RWPE2 (cell line): ENCODE results near the gene ZBTB25.
A peak's percentile ranks its signal among the peaks of the same experiment; 100 is the strongest.

Experiments used
- ATAC-seq: fragments of 200-7000 bp; cut with Tn5 transposase; 3 replicates; pipeline ENCODE4 v1.9.1; 2021; ENCODE audit warnings: low read depth
- DNase-seq: peaks from one replicate; pipeline ENCODE4 v3.0.0-alpha.2; 2020; ENCODE audit warnings: low spot score
- H3K27ac ChIP-seq: fragments of 450-650 bp; 2 replicates; pipeline ENCODE4 v1.5.1; 2017; ENCODE audit warnings: mild to moderate bottlenecking; ENCODE audit not compliant: poor library complexity, severe bottlenecking
- H3K27me3 ChIP-seq: fragments of 250-450 bp; sonication (Bioruptor Pico); 2 replicates; pipeline ENCODE4 v1.5.1; 2021; ENCODE audit warnings: mild to moderate bottlenecking, moderate library complexity; ENCODE audit not compliant: insufficient read depth, poor library complexity, severe bottlenecking
- H3K36me3 ChIP-seq: fragments of 250-450 bp; sonication (Bioruptor Pico); 2 replicates; pipeline ENCODE4 v1.5.1; 2020; ENCODE audit warnings: low read depth, mild to moderate bottlenecking, moderate library complexity
- H3K4me1 ChIP-seq: fragments of 250-450 bp; sonication (Bioruptor Pico); 2 replicates; pipeline ENCODE4 v1.5.1; 2021; ENCODE audit warnings: mild to moderate bottlenecking, moderate library complexity; ENCODE audit not compliant: insufficient read depth, poor library complexity, severe bottlenecking
- H3K4me3 ChIP-seq: fragments of 250-450 bp; sonication (Bioruptor Pico); 2 replicates; pipeline ENCODE4 v1.5.1; 2021; ENCODE audit warnings: mild to moderate bottlenecking, moderate library complexity; ENCODE audit not compliant: severe bottlenecking
- H3K9me3 ChIP-seq: fragments of 250-450 bp; sonication (Bioruptor Pico); 2 replicates; pipeline ENCODE4 v1.5.1; 2021; ENCODE audit warnings: mild to moderate bottlenecking, moderate library complexity; ENCODE audit not compliant: severe bottlenecking
- CTCF ChIP-seq: fragments of 450-650 bp; IDR thresholded peaks from one replicate; pipeline ENCODE4 v1.5.1; 2017; ENCODE audit warnings: mild to moderate bottlenecking, moderate library complexity; ENCODE audit not compliant: poor library complexity, severe bottlenecking

ZBTB25 gene

GRCh38 chr14:64434528-64434927, 69.1 kb downstream of the ZBTB25 start:
- no peak overlapping the region for H3K27ac ChIP-seq
- peaks cover 94% of the 10 kb centered on the region for H3K36me3 ChIP-seq
- DNase-seq = no peak
- H3K4me1 ChIP-seq = peaks cover 6% of the 10 kb centered on the region
- no peaks in the 10 kb centered on the region for H3K9me3 ChIP-seq
- H3K4me3 ChIP-seq = no peak overlapping the region
- no peaks in the 10 kb centered on the region for H3K27me3 ChIP-seq
- ATAC-seq = no peak
- no peak for TF ChIP-seq CTCF

GRCh38 chr14:64423987-64424386, 79.7 kb downstream of the ZBTB25 start:
- Histone ChIP-seq H3K4me3 (no peak overlapping the region), H3K4me1 (peaks cover 12% of the 10 kb centered on the region), H3K27me3 (no peaks in the 10 kb centered on the region), H3K27ac (no peak overlapping the region), H3K9me3 (no peaks in the 10 kb centered on the region), H3K36me3 (peaks cover 98% of the 10 kb centered on the region)
- TF ChIP-seq CTCF = no peak
- ATAC-seq (peak; percentile 40; the same call in 2 of the 3 replicates), DNase-seq (no peak)

GRCh38 chr14:64422756-64423155, 80.9 kb downstream of the ZBTB25 start:
- H3K27ac ChIP-seq = no peak overlapping the region
- no peak for TF ChIP-seq CTCF
- H3K4me1 ChIP-seq = peaks cover 12% of the 10 kb centered on the region
- H3K9me3 ChIP-seq = no peaks in the 10 kb centered on the region
- DNase-seq = no peak
- H3K36me3 ChIP-seq = peaks cover 98% of the 10 kb centered on the region
- no peak overlapping the region for H3K4me3 ChIP-seq
- no peak for ATAC-seq
- H3K27me3 ChIP-seq = no peaks in the 10 kb centered on the region

- Histone ChIP-seq H3K4me3 (no peak overlapping the region), H3K27ac (no peak overlapping the region), H3K36me3 (peaks cover 98% of the 10 kb centered on the region), H3K27me3 (no peaks in the 10 kb centered on the region), H3K9me3 (no peaks in the 10 kb centered on the region), H3K4me1 (peaks cover 12% of the 10 kb centered on the region)
- no peak for ATAC-seq
- no peak for DNase-seq
- no peak for TF ChIP-seq CTCF
These were observed 81.6 kb downstream of the ZBTB25 start for GRCh38 chr14:64422005-64422404.

GRCh38 chr14:64421166-64421565, 82.5 kb downstream of the ZBTB25 start:
- DNase-seq (no peak), ATAC-seq (peak; percentile 95)
- TF ChIP-seq CTCF = no peak

More at GRCh38 chr14:64421166-64421565, 82.5 kb downstream of the ZBTB25 start:
- no peaks in the 10 kb centered on the region for H3K9me3 ChIP-seq
- peaks cover 98% of the 10 kb centered on the region for H3K36me3 ChIP-seq
- H3K4me1 ChIP-seq = peaks cover 12% of the 10 kb centered on the region
- H3K27ac ChIP-seq = peak overlapping the region; percentile 36
- no peak overlapping the region for H3K4me3 ChIP-seq
- no peaks in the 10 kb centered on the region for H3K27me3 ChIP-seq
